ENCODE measurements around the gene LAPTM4A. TPM values are rescaled to one million over a fixed set of nuclear protein-coding genes. Genes with fewer than 3 reads are reported as not detected.

LAPTM4A gene
- total and polyA plus RNA-seq, 2 donors from 2014 or later, result 330 to 365 TPM

- no peak for DNase-seq
- no peak overlapping the region for H3K4me3 ChIP-seq (ENCODE audit: low read length in 3 of 3)
- intact Hi-C loops (cut with DNase I), result no loop called here
- H3K36me3 ChIP-seq (ENCODE audit: control insufficient read depth in 2 of 3, insufficient read depth in 3 of 3, low read length in 3 of 3), result peaks cover 0 to 3% (median 2%) of the 10 kb centered on the region in 3 donors
- H3K4me1 ChIP-seq (ENCODE audit: control insufficient read depth in 2 of 3, insufficient read depth in 2 of 3, low read depth in 1 of 3, low read length in 3 of 3), result peaks cover 0 to 8% (median 3%) of the 10 kb centered on the region in 3 donors
- H3K27me3 ChIP-seq (ENCODE audit: control insufficient read depth, insufficient read depth, low read length), result no peaks in the 10 kb centered on the region
- no peaks in the 10 kb centered on the region for H3K9me3 ChIP-seq (ENCODE audit: control insufficient read depth in 2 of 3, insufficient read depth in 1 of 3, low read length in 3 of 3)
- TF ChIP-seq, protein P1, sequence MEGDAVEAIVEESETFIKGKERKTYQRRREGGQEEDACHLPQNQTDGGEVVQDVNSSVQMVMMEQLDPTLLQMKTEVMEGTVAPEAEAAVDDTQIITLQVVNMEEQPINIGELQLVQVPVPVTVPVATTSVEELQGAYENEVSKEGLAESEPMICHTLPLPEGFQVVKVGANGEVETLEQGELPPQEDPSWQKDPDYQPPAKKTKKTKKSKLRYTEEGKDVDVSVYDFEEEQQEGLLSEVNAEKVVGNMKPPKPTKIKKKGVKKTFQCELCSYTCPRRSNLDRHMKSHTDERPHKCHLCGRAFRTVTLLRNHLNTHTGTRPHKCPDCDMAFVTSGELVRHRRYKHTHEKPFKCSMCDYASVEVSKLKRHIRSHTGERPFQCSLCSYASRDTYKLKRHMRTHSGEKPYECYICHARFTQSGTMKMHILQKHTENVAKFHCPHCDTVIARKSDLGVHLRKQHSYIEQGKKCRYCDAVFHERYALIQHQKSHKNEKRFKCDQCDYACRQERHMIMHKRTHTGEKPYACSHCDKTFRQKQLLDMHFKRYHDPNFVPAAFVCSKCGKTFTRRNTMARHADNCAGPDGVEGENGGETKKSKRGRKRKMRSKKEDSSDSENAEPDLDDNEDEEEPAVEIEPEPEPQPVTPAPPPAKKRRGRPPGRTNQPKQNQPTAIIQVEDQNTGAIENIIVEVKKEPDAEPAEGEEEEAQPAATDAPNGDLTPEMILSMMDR (IDR thresholded peaks at IDR 0.05; ENCODE audit: borderline replicate concordance, extremely low read depth, insufficient read depth), result no peak
- no peak overlapping the region for H3K9ac ChIP-seq (ENCODE audit: low read length in 3 of 3)
- no peak for FAIRE-seq
- H3K27ac ChIP-seq (ENCODE audit: low read depth in 2 of 2, low read length in 2 of 2), result no peak overlapping the region
Measured at GRCh38 chr2:19987936-19988335, 63.5 kb downstream of the LAPTM4A start.

Other genes starting within 250 kb of the LAPTM4A start
- gene TTC32, start 149.6 kb downstream of the LAPTM4A start, total RNA-seq, result 17.7 TPM
- 8.6 TPM for gene TTC32, start 149.6 kb downstream of the LAPTM4A start, polyA plus RNA-seq (ENCODE audit: insufficient read depth, low read depth, low replicate concordance)
- 21.2 TPM for gene WDR35, start 61.5 kb downstream of the LAPTM4A start, total RNA-seq
- gene WDR35, start 61.5 kb downstream of the LAPTM4A start, polyA plus RNA-seq (ENCODE audit: insufficient read depth, low read depth, low replicate concordance), result 6.0 TPM
- 5.0 TPM for gene MATN3, start 39.0 kb downstream of the LAPTM4A start, total RNA-seq
- 2.3 TPM for gene MATN3, start 39.0 kb downstream of the LAPTM4A start, polyA plus RNA-seq (ENCODE audit: insufficient read depth, low read depth, low replicate concordance)
- 266 TPM for gene SDC1, start 173.5 kb upstream of the LAPTM4A start, total RNA-seq
- gene SDC1, start 173.5 kb upstream of the LAPTM4A start, polyA plus RNA-seq (ENCODE audit: insufficient read depth, low read depth, low replicate concordance), result 206 TPM